Small intestine (tissue), 16 donors: ENCODE data around the gene MAP2K5. TPM values are rescaled to one million over a fixed set of nuclear protein-coding genes. Genes with fewer than 3 reads are reported as not detected.
A peak's percentile ranks its signal among the peaks of the same experiment; 100 is the strongest.

Experiments
- DNase-seq, 2 donors: peaks; one replicate each; pipeline versions ENCODE4 v3.0.0 to v3.0.0-alpha.2; 2013
- FAIRE-seq: peaks from 2 replicates; lab custom pipeline; 2012; peaks lifted over from hg19 to GRCh38; lab: Jason Lieb, UNC
- H3K27ac ChIP-seq, 3 donors: one replicate each; pipeline ENCODE4 v1.5.1; 2013; ENCODE audit warnings: low read length in 2 of 3, mild to moderate bottlenecking in 2 of 3, control low read depth in 1 of 3, inconsistent platforms in 1 of 3, low read depth in 1 of 3, moderate library complexity in 1 of 3
- H3K27me3 ChIP-seq, 3 donors: one replicate each; pipeline ENCODE4 v1.6.1; 2013; ENCODE audit warnings: low read length in 3 of 3, inconsistent platforms in 1 of 3; ENCODE audit not compliant: control insufficient read depth in 3 of 3, insufficient read depth in 3 of 3
- H3K36me3 ChIP-seq, 3 donors: one replicate each; pipeline ENCODE4 v1.6.1; 2013; ENCODE audit warnings: low read length in 3 of 3, inconsistent platforms in 1 of 3, low read depth in 1 of 3, mild to moderate bottlenecking in 1 of 3, moderate library complexity in 1 of 3; ENCODE audit not compliant: control insufficient read depth in 3 of 3, insufficient read depth in 2 of 3
- H3K4me1 ChIP-seq, 3 donors: one replicate each; pipeline ENCODE4 v1.6.1; 2013; ENCODE audit warnings: low read length in 2 of 3, inconsistent platforms in 1 of 3, low read depth in 1 of 3, mild to moderate bottlenecking in 1 of 3, moderate library complexity in 1 of 3; ENCODE audit not compliant: control insufficient read depth in 3 of 3, insufficient read depth in 2 of 3
- H3K4me3 ChIP-seq, 3 donors: one replicate each; pipeline ENCODE4 v1.5.1; 2013; ENCODE audit warnings: low read length in 3 of 3, control low read depth in 1 of 3, inconsistent platforms in 1 of 3, low read depth in 1 of 3, mild to moderate bottlenecking in 1 of 3, moderate library complexity in 1 of 3
- H3K9me3 ChIP-seq, 2 donors: one replicate each; pipeline ENCODE4 v1.6.1; 2013; ENCODE audit warnings: low read depth in 1 of 2, low read length in 1 of 2; ENCODE audit not compliant: control insufficient read depth in 2 of 2, insufficient read depth in 1 of 2
- WGBS, 3 donors: extraction: QIAGEN DNeasy Blood & Tissue Kit; methylation state at CpG; one replicate each; pipeline ENCODE4 v1.1.7; 2013; 5-methylcytosine and 5-hydroxymethylcytosine counted together
- long read RNA-seq, 10 donors: transcript quantifications; one replicate each; lab custom pipeline, GENCODE V29; 2026
- polyA plus RNA-seq, 4 donors: library from polyadenylated mRNA; stranded (reverse) in 3 of 4; unstranded in 1 of 4; fragments of 200-250 nt in 3 of 4; fragments of 120-200 nt in 1 of 4; gene quantifications; one replicate each; pipeline versions ENCODE4 v1.2.1 to v1.2.3, GENCODE V29; 2013
- donor health status: healthy with polysubstance abuse.
- donor health status: control.
- donor health status: control.
- donor health status: Bipolar disorder and iron deficiency.
- donor health status: healthy.

MAP2K5 gene
- polyA plus RNA-seq: 10 to 100 TPM; 10.5 to 15.6 (median 11.8) TPM
- long read RNA-seq, donor 1: 0 reads
- long read RNA-seq, donor 2, partial matches to known transcripts: 0 of 1 reads
- long read RNA-seq, donor 2, other reads (novel, unspliced or antisense): 0 of 1 reads
- long read RNA-seq, donor 3, partial matches to known transcripts: 0 of 2 reads
- long read RNA-seq, donor 3, other reads (novel, unspliced or antisense): 0 of 2 reads
- long read RNA-seq, donor 4: 0 reads
- long read RNA-seq, donor 5: 0 reads
- long read RNA-seq, donor 6: 0 reads
- long read RNA-seq, donor 7, transcript MAP2K5-201 (22 exons, 2,347 nt): major isoform, 5 of 5 reads
- long read RNA-seq, donor 7, partial matches to known transcripts: 0 of 5 reads
- long read RNA-seq, donor 7, other reads (novel, unspliced or antisense): 0 of 5 reads
- long read RNA-seq, donor 8: 0 reads
- long read RNA-seq, donor 9, partial matches to known transcripts: 0 of 2 reads
- long read RNA-seq, donor 9, other reads (novel, unspliced or antisense): 0 of 2 reads
- long read RNA-seq, donor 10, partial matches to known transcripts: 0 of 2 reads
- long read RNA-seq, donor 10, other reads (novel, unspliced or antisense): 0 of 2 reads

DNA sequence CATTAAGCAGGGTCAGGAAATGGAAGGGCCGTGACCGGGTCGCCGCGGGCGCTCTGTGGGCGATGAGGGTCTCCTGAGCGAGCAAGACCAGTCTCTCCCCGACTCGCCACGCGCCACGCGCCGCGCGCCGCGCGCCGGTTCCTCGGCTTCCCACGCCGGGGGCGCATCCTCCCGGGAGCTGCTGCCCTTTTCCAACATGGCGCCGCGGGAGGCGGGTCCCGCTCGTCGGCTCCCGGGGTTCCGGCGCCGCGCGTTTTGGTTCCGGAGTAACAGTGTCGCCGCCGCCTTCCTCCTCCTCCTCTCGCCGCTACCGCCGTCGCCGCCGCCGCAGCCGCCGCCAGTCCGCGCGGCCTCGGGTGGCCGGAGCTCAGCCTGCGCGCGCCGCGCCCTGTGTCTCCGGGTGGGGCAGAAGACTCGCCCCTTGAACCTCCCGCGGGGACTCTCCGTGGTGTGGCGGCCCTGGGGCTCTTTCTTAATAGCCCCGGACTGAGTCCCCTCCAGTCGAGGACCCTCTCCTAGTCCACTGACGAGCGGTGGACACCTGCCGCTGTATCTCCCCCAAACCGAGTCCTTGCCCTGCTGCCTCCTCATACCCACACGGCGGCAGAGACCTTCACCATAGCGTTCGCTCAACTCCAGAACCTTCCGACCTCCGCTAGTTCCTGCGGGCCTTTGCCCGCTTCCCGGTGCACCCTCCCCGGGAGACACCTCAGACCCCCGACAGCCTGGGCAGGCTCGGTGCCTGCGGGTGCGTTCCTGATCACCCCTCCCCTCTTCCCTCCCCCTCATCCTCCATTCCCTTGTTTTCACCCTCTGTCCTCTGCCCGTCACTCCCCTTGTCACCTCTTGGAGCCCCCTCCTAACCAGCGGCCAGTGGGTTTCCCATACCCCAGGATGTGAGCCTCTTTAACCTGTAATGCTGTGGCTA is at the start of gene MAP2K5:
MAP2K5 (plus strand) TSS at position 284 of the 928 bp plus-strand sequence; CDS start at position 917, 633 bp downstream.
- WGBS, 3 donors: 0 to 1% (median 0%) methylated on average over 65 to 91 of the region's 91 CpGs
- no peaks in the 10 kb centered on the region for H3K27me3 ChIP-seq
- peaks cover 0 to 10% (median 3%) of the 10 kb centered on the region in 3 donors for H3K36me3 ChIP-seq
- peak within 1 kb of the TSS; percentile 88 to 96 (median 92) for H3K27ac ChIP-seq
- DNase-seq (peak; percentile 83 to 92), FAIRE-seq (no peak)
- H3K4me1 ChIP-seq: peaks cover 0 to 7% (median 2%) of the 10 kb centered on the region in 3 donors
- no peaks in the 10 kb centered on the region for H3K9me3 ChIP-seq
- H3K4me3 ChIP-seq: peak within 1 kb of the TSS; percentile 87 to 94 (median 88)

GRCh38 chr15:67495585-67495984 is 46.9 kb upstream of the MAP2K5 start:
- 84 to 96% (median 90%) methylated on average over 1 of the region's 1 CpG for whole genome bisulfite sequencing, 3 donors
- no peak for FAIRE-seq

GRCh38 chr15:67501177-67501835 is 41.2 kb upstream of the MAP2K5 start:
- WGBS, 3 donors: 23 to 29% (median 23%) methylated on average over 2 of the region's 2 CpGs
- Histone ChIP-seq H3K4me1 (no peaks in the 10 kb centered on the region), H3K4me3 (no peak overlapping the region), H3K27me3 (no peaks in the 10 kb centered on the region), H3K9me3 (no peaks in the 10 kb centered on the region), H3K36me3 (no peaks in the 10 kb centered on the region), H3K27ac (no peak overlapping the region)
- FAIRE-seq (peak; percentile 44), DNase-seq (peak; percentile 36 to 44)

More at GRCh38 chr15:67495585-67495984, 46.9 kb upstream of the MAP2K5 start:
- no peak overlapping the region for H3K4me3 ChIP-seq
- H3K4me1 ChIP-seq: no peaks in the 10 kb centered on the region
- DNase-seq: no peak
- no peaks in the 10 kb centered on the region for H3K36me3 ChIP-seq
- H3K27me3 ChIP-seq: no peaks in the 10 kb centered on the region
- no peak overlapping the region for H3K27ac ChIP-seq
- H3K9me3 ChIP-seq: no peaks in the 10 kb centered on the region

- Histone ChIP-seq H3K4me3 (no peak overlapping the region), H3K27ac (no peak overlapping the region), H3K4me1 (no peaks in the 10 kb centered on the region), H3K36me3 (no peaks in the 10 kb centered on the region), H3K9me3 (no peaks in the 10 kb centered on the region), H3K27me3 (no peaks in the 10 kb centered on the region)
- no peak for DNase-seq
- WGBS, 3 donors: 66 to 80% (median 77%) methylated on average over 13 of the region's 13 CpGs
- no peak for FAIRE-seq
Measured at GRCh38 chr15:67501836-67502461, 40.6 kb upstream of the MAP2K5 start.

DNA sequence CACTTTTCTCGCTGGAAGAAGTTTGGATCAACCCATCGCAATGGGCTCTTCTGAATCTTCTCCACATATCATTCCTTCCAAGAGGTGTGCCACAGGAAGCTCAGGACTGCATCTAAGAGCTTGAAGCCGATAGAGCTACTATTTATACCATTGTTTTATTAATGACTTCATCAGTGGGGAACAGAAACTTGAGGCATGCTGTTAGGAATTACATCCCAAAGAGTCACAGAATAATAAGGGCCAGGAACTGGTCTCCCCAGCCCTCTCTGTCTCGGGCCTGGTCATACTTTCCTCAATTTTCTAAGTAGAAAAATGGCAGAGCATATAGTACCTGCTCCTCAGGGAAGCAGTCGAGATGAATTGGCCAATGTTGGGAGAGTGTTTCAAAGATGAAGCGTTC is 38.4 kb upstream of the MAP2K5 start:
- Histone ChIP-seq H3K27me3 (no peaks in the 10 kb centered on the region), H3K4me1 (no peaks in the 10 kb centered on the region), H3K9me3 (no peaks in the 10 kb centered on the region), H3K27ac (no peak overlapping the region), H3K4me3 (no peak overlapping the region), H3K36me3 (no peaks in the 10 kb centered on the region)
- DNase-seq (no peak), FAIRE-seq (no peak)
- 92 to 99% (median 94%) methylated on average over 6 of the region's 6 CpGs for WGBS, 3 donors

DNA sequence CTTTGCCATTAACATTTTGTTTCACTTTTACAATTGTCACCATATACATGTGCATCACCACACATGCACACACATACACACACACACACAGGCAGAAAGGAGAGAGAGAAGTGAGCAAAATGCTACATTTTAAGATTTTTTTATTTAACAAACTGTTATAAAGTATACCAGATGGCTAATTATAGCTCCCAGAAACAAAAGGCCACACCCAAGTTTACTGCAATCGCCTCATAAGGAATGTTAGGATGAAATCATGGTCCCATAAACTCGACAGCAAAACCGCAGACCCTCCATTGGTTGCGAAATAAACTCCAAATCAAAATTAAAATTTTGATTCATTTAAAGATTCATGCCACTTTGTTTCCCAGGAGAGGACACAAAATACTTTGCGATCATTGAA is 37.7 kb upstream of the MAP2K5 start:
- no peak for FAIRE-seq
- DNase-seq: no peak
- Histone ChIP-seq H3K4me1 (no peaks in the 10 kb centered on the region), H3K4me3 (no peak overlapping the region), H3K27me3 (no peaks in the 10 kb centered on the region), H3K27ac (no peak overlapping the region), H3K36me3 (no peaks in the 10 kb centered on the region), H3K9me3 (no peaks in the 10 kb centered on the region)
- 75 to 86% (median 84%) methylated on average over 5 of the region's 5 CpGs for WGBS, 3 donors

DNA sequence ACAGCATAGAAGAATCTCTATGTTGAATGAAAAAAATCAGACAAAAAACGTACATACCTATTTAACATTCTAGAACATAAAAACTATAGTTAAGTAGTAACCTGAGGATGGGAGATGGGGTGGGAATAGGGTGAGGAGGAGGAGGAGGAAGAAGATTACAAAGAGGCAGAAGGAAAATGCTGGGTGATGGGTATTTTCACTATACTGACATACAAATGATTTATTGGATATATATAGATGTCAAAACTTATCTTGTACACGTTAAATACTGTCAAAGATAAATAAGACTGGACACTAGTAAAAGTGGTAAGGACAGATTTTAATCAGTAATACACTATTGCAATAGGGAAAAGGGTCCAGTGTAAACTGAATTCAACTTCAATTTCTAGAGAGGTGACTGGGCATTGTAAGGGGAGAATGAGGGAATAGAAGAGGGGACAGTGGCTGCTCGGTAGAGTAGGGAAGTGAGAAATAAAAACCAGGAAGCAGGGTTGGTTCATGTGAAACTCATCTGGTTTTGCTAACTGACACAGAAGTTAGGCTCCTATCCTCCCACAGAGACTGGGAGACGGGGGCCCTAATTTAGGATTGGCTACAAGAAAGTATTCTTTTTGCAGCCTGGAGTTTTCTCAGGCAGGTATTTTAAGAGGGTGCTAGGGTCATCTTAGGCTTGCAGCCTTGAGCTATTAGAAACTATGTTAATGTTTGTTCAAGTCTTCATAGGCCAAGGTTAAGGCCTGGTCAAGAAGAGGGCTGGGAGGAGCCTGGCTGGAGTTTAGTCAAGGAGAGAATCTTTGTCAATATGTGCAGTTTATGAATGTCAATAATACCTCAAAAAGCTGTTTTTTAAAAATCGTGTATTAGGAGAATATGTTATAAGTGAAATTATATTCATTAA is 36.6 kb upstream of the MAP2K5 start:
- FAIRE-seq: no peak
- no peaks in the 10 kb centered on the region for H3K4me1 ChIP-seq
- 71 to 72% (median 71%) methylated on average over 5 of the region's 5 CpGs for WGBS, 3 donors

More for the DNA sequence above, 36.6 kb upstream of the MAP2K5 start:
- DNase-seq: no peak
- Histone ChIP-seq H3K9me3 (no peaks in the 10 kb centered on the region), H3K27ac (no peak overlapping the region), H3K4me3 (no peak overlapping the region), H3K36me3 (no peaks in the 10 kb centered on the region), H3K27me3 (no peaks in the 10 kb centered on the region)
